ENCODE data around the gene ACTR2.

DNA sequence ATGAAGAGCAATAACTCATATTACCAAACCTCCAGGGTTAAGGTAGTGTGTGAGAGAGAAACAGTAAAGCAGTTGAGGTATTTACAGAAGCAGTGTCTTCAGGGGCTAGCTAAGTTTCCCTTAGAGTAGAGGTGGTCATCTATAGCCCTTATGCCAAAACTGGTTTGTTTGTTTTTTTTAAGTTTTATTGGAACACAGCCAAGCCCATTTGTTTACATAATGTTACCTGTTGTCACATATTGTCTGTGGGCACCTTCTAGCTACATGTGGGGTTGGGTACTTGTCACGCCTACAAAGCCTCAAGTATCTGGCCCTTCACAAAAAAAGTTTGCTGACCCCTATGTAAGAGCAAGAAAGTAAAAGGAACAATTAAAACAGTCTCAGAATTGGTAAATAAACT, 39.4 kb downstream of the ACTR2 start:
- TF ChIP-seq, protein P1, sequence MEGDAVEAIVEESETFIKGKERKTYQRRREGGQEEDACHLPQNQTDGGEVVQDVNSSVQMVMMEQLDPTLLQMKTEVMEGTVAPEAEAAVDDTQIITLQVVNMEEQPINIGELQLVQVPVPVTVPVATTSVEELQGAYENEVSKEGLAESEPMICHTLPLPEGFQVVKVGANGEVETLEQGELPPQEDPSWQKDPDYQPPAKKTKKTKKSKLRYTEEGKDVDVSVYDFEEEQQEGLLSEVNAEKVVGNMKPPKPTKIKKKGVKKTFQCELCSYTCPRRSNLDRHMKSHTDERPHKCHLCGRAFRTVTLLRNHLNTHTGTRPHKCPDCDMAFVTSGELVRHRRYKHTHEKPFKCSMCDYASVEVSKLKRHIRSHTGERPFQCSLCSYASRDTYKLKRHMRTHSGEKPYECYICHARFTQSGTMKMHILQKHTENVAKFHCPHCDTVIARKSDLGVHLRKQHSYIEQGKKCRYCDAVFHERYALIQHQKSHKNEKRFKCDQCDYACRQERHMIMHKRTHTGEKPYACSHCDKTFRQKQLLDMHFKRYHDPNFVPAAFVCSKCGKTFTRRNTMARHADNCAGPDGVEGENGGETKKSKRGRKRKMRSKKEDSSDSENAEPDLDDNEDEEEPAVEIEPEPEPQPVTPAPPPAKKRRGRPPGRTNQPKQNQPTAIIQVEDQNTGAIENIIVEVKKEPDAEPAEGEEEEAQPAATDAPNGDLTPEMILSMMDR (IDR thresholded peaks at IDR 0.05), result no peak
- TF ChIP-seq TEAD4 (CRISPR knock-in tag; IDR thresholded peaks at IDR 0.05), result no peak
- TF ChIP-seq PREB (CRISPR knock-in tag; IDR thresholded peaks at IDR 0.05; ENCODE audit: borderline replicate concordance), result no peak
- TF ChIP-seq E2F5 (CRISPR knock-in tag; IDR thresholded peaks at IDR 0.05), result no peak
- no peak for TF ChIP-seq ATF6 (CRISPR knock-in tag; IDR thresholded peaks at IDR 0.05)
- TF ChIP-seq E2F1 (CRISPR knock-in tag; IDR thresholded peaks at IDR 0.05), result no peak
- TF ChIP-seq TCF7 (CRISPR knock-in tag; IDR thresholded peaks at IDR 0.05; ENCODE audit: low read depth), result no peak
- TF ChIP-seq JUN (CRISPR knock-in tag; IDR thresholded peaks at IDR 0.05), result no peak
- no peak for TF ChIP-seq ESRRA (CRISPR knock-in tag; IDR thresholded peaks at IDR 0.05; ENCODE audit: borderline replicate concordance)
- TF ChIP-seq ZNF232 (CRISPR knock-in tag; IDR thresholded peaks at IDR 0.05), result no peak
- no peak for TF ChIP-seq ATF2 (CRISPR knock-in tag; IDR thresholded peaks at IDR 0.05; ENCODE audit: borderline replicate concordance, low read depth)
- no peak for TF ChIP-seq USF2 (CRISPR knock-in tag; IDR thresholded peaks at IDR 0.05)

Measured in WTC11 (cell line).